Vagina (tissue), 2 donors: ENCODE measurements around the gene ABCC1. TPM values are rescaled to one million over a fixed set of nuclear protein-coding genes. Genes with fewer than 3 reads are reported as not detected.

Experiments
- DNase-seq, 2 donors: peaks; one replicate each; pipeline ENCODE4 v3.0.0-alpha.2; 2017; ENCODE audit errors: extremely low spot score in 2 of 2
- H3K27ac ChIP-seq: fragments of 200-600 bp; sonication (generic); one replicate; pipeline ENCODE4 v1.5.1; 2019
- H3K27me3 ChIP-seq: fragments of 200-600 bp; sonication (generic); one replicate; pipeline ENCODE4 v1.5.1; 2019
- H3K36me3 ChIP-seq, 2 donors: fragments of 200-600 bp; sonication (generic); one replicate each; pipeline ENCODE4 v1.5.1; 2017 to 2019
- H3K4me1 ChIP-seq: fragments of 200-600 bp; sonication (generic); one replicate; pipeline ENCODE4 v1.5.1; 2019
- H3K4me3 ChIP-seq, 2 donors: fragments of 200-600 bp; sonication (generic); 1 replicate in 1 of 2; 2 replicates in 1 of 2; pipeline ENCODE4 v1.5.1; 2016 to 2019
- H3K9me3 ChIP-seq: fragments of 200-600 bp; sonication (generic); one replicate; pipeline ENCODE4 v1.5.1; 2019
- POLR2A ChIP-seq, 2 donors: fragments of 450-650 bp; IDR thresholded peaks; one replicate each; pipeline ENCODE4 v1.6.1; 2017; ENCODE audit warnings: antibody characterized with exemption in 2 of 2, mild to moderate bottlenecking in 2 of 2, moderate library complexity in 2 of 2
- POLR2AphosphoS5 ChIP-seq, 2 donors: sonication (generic); formaldehyde crosslinking; IDR thresholded peaks; one replicate each; pipeline ENCODE4 v1.9.0; 2017; ENCODE audit warnings: antibody characterized with exemption in 2 of 2, mild to moderate bottlenecking in 2 of 2, low read depth in 1 of 2; ENCODE audit not compliant: insufficient read depth in 1 of 2
- intact Hi-C: fragments of 100-400 bp; cut with DNase I; formaldehyde crosslinking; loops from one replicate; pipeline ENCODE4 v1.15.1; 2023
- total RNA-seq: library from RNA; depleted of rRNA; stranded (reverse); fragments of >200 nt; gene quantifications from one replicate; pipeline ENCODE4 v1.2.3, GENCODE V29; 2016
- TF ChIP-seq, protein P1 (sequence below), 3 experiments: fragments of 450-650 bp in 2 of 3; fragments of 200-600 bp in 1 of 3; sonication (generic) in 1 of 3; IDR thresholded peaks; one replicate each; pipeline ENCODE4 v1.5.1; 2017 to 2019; ENCODE audit warnings: antibody characterized with exemption in 3 of 3, mild to moderate bottlenecking in 2 of 3, moderate library complexity in 2 of 3

Gene ABCC1
- total RNA-seq, 1 donor from 2014 or later = 47.9 TPM

DNA sequence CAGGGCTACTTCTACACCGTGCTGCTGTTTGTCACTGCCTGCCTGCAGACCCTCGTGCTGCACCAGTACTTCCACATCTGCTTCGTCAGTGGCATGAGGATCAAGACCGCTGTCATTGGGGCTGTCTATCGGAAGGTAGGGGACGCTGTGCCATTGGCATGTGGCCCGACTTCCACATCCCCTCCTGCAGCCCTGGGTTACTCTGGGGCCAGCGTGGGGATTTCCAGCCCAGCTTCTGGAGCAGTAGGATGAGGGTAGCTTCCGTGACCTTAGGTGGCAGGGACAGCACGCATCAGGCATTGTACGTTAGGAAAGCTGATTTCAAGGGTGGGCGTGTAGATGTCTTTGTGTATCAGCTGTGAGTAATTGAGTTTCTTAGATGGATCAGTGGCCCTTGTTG, 96.5 kb downstream of the ABCC1 start:
- intact Hi-C loops = no loop called here
- Histone ChIP-seq H3K27me3 (no peaks in the 10 kb centered on the region), H3K9me3 (no peaks in the 10 kb centered on the region), H3K36me3 (peaks cover 0 to 56% of the 10 kb centered on the region in 2 donors), H3K4me1 (no peaks in the 10 kb centered on the region), H3K27ac (no peak overlapping the region), H3K4me3 (no peak overlapping the region)
- TF ChIP-seq, protein P1, sequence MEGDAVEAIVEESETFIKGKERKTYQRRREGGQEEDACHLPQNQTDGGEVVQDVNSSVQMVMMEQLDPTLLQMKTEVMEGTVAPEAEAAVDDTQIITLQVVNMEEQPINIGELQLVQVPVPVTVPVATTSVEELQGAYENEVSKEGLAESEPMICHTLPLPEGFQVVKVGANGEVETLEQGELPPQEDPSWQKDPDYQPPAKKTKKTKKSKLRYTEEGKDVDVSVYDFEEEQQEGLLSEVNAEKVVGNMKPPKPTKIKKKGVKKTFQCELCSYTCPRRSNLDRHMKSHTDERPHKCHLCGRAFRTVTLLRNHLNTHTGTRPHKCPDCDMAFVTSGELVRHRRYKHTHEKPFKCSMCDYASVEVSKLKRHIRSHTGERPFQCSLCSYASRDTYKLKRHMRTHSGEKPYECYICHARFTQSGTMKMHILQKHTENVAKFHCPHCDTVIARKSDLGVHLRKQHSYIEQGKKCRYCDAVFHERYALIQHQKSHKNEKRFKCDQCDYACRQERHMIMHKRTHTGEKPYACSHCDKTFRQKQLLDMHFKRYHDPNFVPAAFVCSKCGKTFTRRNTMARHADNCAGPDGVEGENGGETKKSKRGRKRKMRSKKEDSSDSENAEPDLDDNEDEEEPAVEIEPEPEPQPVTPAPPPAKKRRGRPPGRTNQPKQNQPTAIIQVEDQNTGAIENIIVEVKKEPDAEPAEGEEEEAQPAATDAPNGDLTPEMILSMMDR (IDR thresholded peaks at IDR 0.05) = no peak
- TF ChIP-seq POLR2AphosphoS5 (IDR thresholded peaks at IDR 0.05; ENCODE audit: insufficient read depth in 1 of 2, low read depth in 1 of 2) = no peak
- no peak for DNase-seq

GRCh38 chr16:16047761-16048160, 98.3 kb downstream of the ABCC1 start:
- Histone ChIP-seq H3K27ac (no peak overlapping the region), H3K4me3 (no peak overlapping the region), H3K36me3 (peaks cover 0 to 57% of the 10 kb centered on the region in 2 donors), H3K27me3 (no peaks in the 10 kb centered on the region), H3K4me1 (no peaks in the 10 kb centered on the region), H3K9me3 (no peaks in the 10 kb centered on the region)
- TF ChIP-seq, protein P1 (IDR thresholded peaks at IDR 0.05) = no peak
- TF ChIP-seq POLR2AphosphoS5 (IDR thresholded peaks at IDR 0.05; ENCODE audit: insufficient read depth in 1 of 2, low read depth in 1 of 2) (no peak), POLR2A (IDR thresholded peaks at IDR 0.05) (no peak)
- DNase-seq = no peak
- intact Hi-C loops = no loop called here

GRCh38 chr16:16048904-16049582, 99.6 kb downstream of the ABCC1 start:
- Histone ChIP-seq H3K4me3 (no peak overlapping the region), H3K9me3 (no peaks in the 10 kb centered on the region), H3K27ac (no peak overlapping the region), H3K4me1 (no peaks in the 10 kb centered on the region), H3K27me3 (no peaks in the 10 kb centered on the region), H3K36me3 (peaks cover 0 to 60% of the 10 kb centered on the region in 2 donors)
- DNase-seq = no peak
- TF ChIP-seq, protein P1 (IDR thresholded peaks at IDR 0.05) = no peak
- TF ChIP-seq POLR2AphosphoS5 (IDR thresholded peaks at IDR 0.05; ENCODE audit: insufficient read depth in 1 of 2, low read depth in 1 of 2) (no peak), POLR2A (IDR thresholded peaks at IDR 0.05) (no peak)
- intact Hi-C loops = no loop called here

- no peak overlapping the region for H3K27ac ChIP-seq
- intact Hi-C loops = no loop called here
- peaks cover 0 to 53% of the 10 kb centered on the region in 2 donors for H3K36me3 ChIP-seq
- no peaks in the 10 kb centered on the region for H3K27me3 ChIP-seq
- no peak for DNase-seq
- no peaks in the 10 kb centered on the region for H3K4me1 ChIP-seq
- no peak for TF ChIP-seq POLR2A (IDR thresholded peaks at IDR 0.05)
- no peak for TF ChIP-seq POLR2AphosphoS5 (IDR thresholded peaks at IDR 0.05; ENCODE audit: insufficient read depth in 1 of 2, low read depth in 1 of 2)
- TF ChIP-seq, protein P1 (IDR thresholded peaks at IDR 0.05) = no peak
- no peak overlapping the region for H3K4me3 ChIP-seq
- no peaks in the 10 kb centered on the region for H3K9me3 ChIP-seq
Observed at GRCh38 chr16:16050106-16050505, 100.7 kb downstream of the ABCC1 start.

DNA sequence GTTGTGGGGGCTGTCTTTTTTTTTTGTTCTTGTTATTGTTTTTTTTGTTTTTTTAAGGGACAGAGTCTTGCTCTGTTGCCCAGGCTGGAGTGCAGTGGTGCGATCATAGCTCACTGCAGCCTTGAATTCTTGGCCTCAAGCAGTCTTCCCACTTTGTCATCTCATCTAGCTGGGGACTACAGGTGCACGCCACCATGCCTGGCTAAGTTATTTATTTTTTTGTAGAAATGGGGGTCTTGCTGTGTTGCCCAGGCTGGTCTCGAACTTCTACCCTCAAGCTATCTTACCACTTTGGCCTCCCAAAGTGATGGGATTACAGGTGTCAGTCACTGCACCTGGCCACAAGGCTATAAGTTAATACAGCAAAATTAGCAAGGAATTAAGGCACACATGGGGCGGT, 101.7 kb downstream of the ABCC1 start:
- H3K27ac ChIP-seq = no peak overlapping the region
- intact Hi-C loops = no loop called here

More for the DNA sequence above, 101.7 kb downstream of the ABCC1 start:
- TF ChIP-seq, protein P1 (IDR thresholded peaks at IDR 0.05) = no peak
- TF ChIP-seq POLR2AphosphoS5 (IDR thresholded peaks at IDR 0.05; ENCODE audit: insufficient read depth in 1 of 2, low read depth in 1 of 2) (no peak), POLR2A (IDR thresholded peaks at IDR 0.05) (no peak)
- Histone ChIP-seq H3K36me3 (peaks cover 0 to 56% of the 10 kb centered on the region in 2 donors), H3K9me3 (no peaks in the 10 kb centered on the region), H3K4me1 (no peaks in the 10 kb centered on the region), H3K4me3 (no peak overlapping the region), H3K27me3 (no peaks in the 10 kb centered on the region)
- no peak for DNase-seq
